SK-N-SH (cell line): ENCODE data around the gene DHRS9. TPM values are rescaled to one million over a fixed set of nuclear protein-coding genes. Genes with fewer than 3 reads are reported as not detected.

Experiments
- CTCF ChIA-PET: fragments of 300-600, 350-600 bp; formaldehyde crosslinking; extraction: SDS; loops from one replicate; lab custom pipeline; 2021; lab: Yijun Ruan, JAX
- POLR2A ChIA-PET: fragments of 350-600 bp; sonication (Branson Sonifier 250); formaldehyde crosslinking; extraction: SDS; loops from one replicate; lab custom pipeline; 2020; ENCODE audit warnings: antibody characterized with exemption, inconsistent platforms; lab: Yijun Ruan, JAX
- DNase-seq: peaks from one replicate; pipeline ENCODE4 v3.0.0; 2012
- H2AFZ ChIP-seq: fragments of 200-600 bp; sonication (generic); 2 replicates; pipeline ENCODE4 v1.8.1; 2016; ENCODE audit warnings: antibody characterized with exemption, mild to moderate bottlenecking, low read depth
- H3F3A ChIP-seq: fragments of 200-600 bp; sonication (generic); replicated peaks from 2 replicates; pipeline ENCODE3; 2016; ENCODE audit warnings: antibody characterized with exemption, mild to moderate bottlenecking; ENCODE audit not compliant: insufficient read depth
- H3K27ac ChIP-seq, 2 experiments: fragments of 200-500 bp in 1 of 2; fragments of 200-600 bp in 1 of 2; sonication (Bioruptor generic) in 1 of 2; sonication (generic), shearing (Covaris generic) in 1 of 2; 2 replicates each; pipeline versions ENCODE4 v1.5.1 to v1.6.1; 2014 to 2016; ENCODE audit warnings: low read depth in 2 of 2, inconsistent platforms in 1 of 2, low read length in 1 of 2, mild to moderate bottlenecking in 1 of 2, mixed read lengths in 1 of 2
- H3K27me3 ChIP-seq: fragments of 200-600 bp; sonication (generic), shearing (Covaris generic); 2 replicates; pipeline ENCODE4 v1.6.1; 2016; ENCODE audit warnings: mixed run types; ENCODE audit not compliant: insufficient read depth
- H3K36me3 ChIP-seq, 2 experiments: fragments of 200-500 bp in 1 of 2; fragments of 200-600 bp in 1 of 2; sonication (Bioruptor generic) in 1 of 2; sonication (generic) in 1 of 2; replicated peaks in 1 of 2; 2 replicates each; pipeline versions ENCODE3 to v1.5.1; 2014 to 2016; ENCODE audit warnings: low read length in 1 of 2, mild to moderate bottlenecking in 1 of 2; ENCODE audit not compliant: insufficient read depth in 2 of 2, control insufficient read depth in 1 of 2
- H3K4me1 ChIP-seq, 2 experiments: fragments of 200-500 bp in 1 of 2; fragments of 200-600 bp in 1 of 2; sonication (Bioruptor generic) in 1 of 2; sonication (generic), shearing (Covaris generic) in 1 of 2; 2 replicates each; pipeline versions ENCODE4 v1.5.1 to v1.6.1; 2014 to 2016; ENCODE audit warnings: low read depth in 1 of 2, low read length in 1 of 2, mixed run types in 1 of 2; ENCODE audit not compliant: insufficient read depth in 2 of 2, control insufficient read depth in 1 of 2
- H3K4me2 ChIP-seq: fragments of 200-600 bp; sonication (generic), shearing (Covaris generic); 2 replicates; pipeline ENCODE4 v1.6.1; 2017; ENCODE audit warnings: mixed run types
- H3K4me3 ChIP-seq, 2 experiments: fragments of 200-500 bp in 1 of 2; fragments of 200-600 bp in 1 of 2; sonication (Bioruptor generic) in 1 of 2; sonication (generic), shearing (Covaris generic) in 1 of 2; 2 replicates each; pipeline versions ENCODE4 v1.5.1 to v1.8.1; 2014 to 2016; ENCODE audit warnings: low read depth in 2 of 2, inconsistent platforms in 1 of 2, low read length in 1 of 2, mild to moderate bottlenecking in 1 of 2, mixed read lengths in 1 of 2, moderate library complexity in 1 of 2
- H3K79me2 ChIP-seq: fragments of 200-600 bp; sonication (generic); 2 replicates; pipeline ENCODE4 v1.8.1; 2017; ENCODE audit warnings: mild to moderate bottlenecking; ENCODE audit not compliant: insufficient read depth
- H3K9ac ChIP-seq: fragments of 200-600 bp; sonication (generic); 2 replicates; pipeline ENCODE4 v1.6.1; 2017; ENCODE audit warnings: mixed run types
- H3K9me2 ChIP-seq: fragments of 200-600 bp; sonication (generic); 2 replicates; pipeline ENCODE4 v1.6.1; 2017; ENCODE audit warnings: mixed run types
- H3K9me3 ChIP-seq: fragments of 200-600 bp; sonication (generic); 2 replicates; pipeline ENCODE4 v1.6.1; 2017; ENCODE audit warnings: mixed run types, mild to moderate bottlenecking, moderate library complexity
- H4K20me1 ChIP-seq: fragments of 200-600 bp; sonication (generic); 2 replicates; pipeline ENCODE4 v1.6.1; 2017; ENCODE audit warnings: mild to moderate bottlenecking, mixed run types; ENCODE audit not compliant: insufficient read depth
- ELF1 ChIP-seq: IDR thresholded peaks from 2 replicates; pipeline ENCODE4 v1.4.0; 2012
- FOSL2 ChIP-seq: IDR thresholded peaks from 2 replicates; pipeline ENCODE4 v1.4.0; 2012; ENCODE audit warnings: low read depth, mild to moderate bottlenecking, moderate library complexity, borderline replicate concordance
- GABPA ChIP-seq: IDR thresholded peaks from 2 replicates; pipeline ENCODE4 v1.4.0; 2012; ENCODE audit warnings: low read depth, mild to moderate bottlenecking
- IRF3 ChIP-seq: fragments of 150-350 bp; IDR thresholded peaks from 2 replicates; pipeline ENCODE4 v1.6.1; 2016; ENCODE audit warnings: mild to moderate bottlenecking, low read depth, low read length
- NRF1 ChIP-seq: IDR thresholded peaks from 2 replicates; pipeline ENCODE4 v1.6.1; 2012; ENCODE audit warnings: low read depth, mild to moderate bottlenecking, low read length
- POLR2AphosphoS5 ChIP-seq: IDR thresholded peaks from 2 replicates; pipeline ENCODE4 v1.6.1; 2012; ENCODE audit warnings: low read depth, low read length
- RAD21 ChIP-seq: IDR thresholded peaks from 2 replicates; pipeline ENCODE4 v1.6.1; 2012; ENCODE audit warnings: mild to moderate bottlenecking, low read length
- REST ChIP-seq: IDR thresholded peaks from 2 replicates; pipeline ENCODE4 v1.6.1; 2012; ENCODE audit warnings: mild to moderate bottlenecking, low read depth, low read length, moderate library complexity
- SIN3A ChIP-seq: IDR thresholded peaks from 2 replicates; pipeline ENCODE4 v1.6.1; 2012; ENCODE audit warnings: low read depth, mild to moderate bottlenecking, low read length, moderate library complexity, borderline replicate concordance
- SMC3 ChIP-seq: IDR thresholded peaks from 2 replicates; pipeline ENCODE4 v1.6.1; 2012; ENCODE audit warnings: low read depth, low read length, improper control_type of control experiment
- TAF1 ChIP-seq: IDR thresholded peaks from 2 replicates; pipeline ENCODE4 v1.6.1; 2012; ENCODE audit warnings: low read depth, mild to moderate bottlenecking, low read length, moderate library complexity, borderline replicate concordance
- USF1 ChIP-seq: IDR thresholded peaks from 2 replicates; pipeline ENCODE4 v1.4.0; 2012; ENCODE audit warnings: low read depth, borderline replicate concordance
- YY1 ChIP-seq: IDR thresholded peaks from 2 replicates; pipeline ENCODE4 v1.4.0; 2012; ENCODE audit warnings: low read depth, mild to moderate bottlenecking
- ZBTB33 ChIP-seq: IDR thresholded peaks from 2 replicates; pipeline ENCODE4 v1.4.0; 2012; ENCODE audit warnings: low read depth, borderline replicate concordance
- WGBS: methylation state at CpG from one replicate; pipeline ENCODE4 v1.1.6; 2017; ENCODE audit warnings: low lambda C conversion rate; 5-methylcytosine and 5-hydroxymethylcytosine counted together
- polyA plus RNA-seq, 3 experiments: library from polyadenylated mRNA; depleted of rRNA; stranded (reverse); fragments of >200 nt; gene quantifications; 2 replicates each; pipeline ENCODE4 v1.2.3, GENCODE V29; 2012

DHRS9 gene
- polyA plus RNA-seq, 1 of the 3 experiments (the other 2 are of a cell fraction): not detected

GRCh38 chr2:169080250-169081069 lies 11.1 kb downstream of the DHRS9 start:
- Histone ChIP-seq H3F3A (no peaks in the 10 kb centered on the region), H3K4me3 (no peak overlapping the region), H3K9me3 (no peaks in the 10 kb centered on the region), H3K4me1 (no peaks in the 10 kb centered on the region), H2AFZ (no peak overlapping the region), H3K9me2 (no peaks in the 10 kb centered on the region), H3K9ac (no peak overlapping the region), H3K79me2 (no peaks in the 10 kb centered on the region), H3K36me3 (no peaks in the 10 kb centered on the region), H4K20me1 (no peaks in the 10 kb centered on the region), H3K27ac (no peak overlapping the region), H3K4me2 (no peak overlapping the region), H3K27me3 (no peaks in the 10 kb centered on the region)
- 34% methylated on average over 2 of the region's 2 CpGs for WGBS
- TF ChIP-seq FOSL2: no peak
- no peak for TF ChIP-seq SMC3
- TF ChIP-seq YY1: no peak
- no peak for TF ChIP-seq SIN3A
- TF ChIP-seq POLR2AphosphoS5: no peak
- no peak for TF ChIP-seq ZBTB33
- TF ChIP-seq IRF3: no peak
- no peak for TF ChIP-seq TAF1
- TF ChIP-seq GABPA: no peak
- no peak for TF ChIP-seq RAD21
- no peak for TF ChIP-seq NRF1
- no peak for TF ChIP-seq USF1
- TF ChIP-seq REST: no peak
- TF ChIP-seq ELF1: no peak
- POLR2A ChIA-PET: no interaction called here
- CTCF ChIA-PET: interaction anchor here (1.1 kb wide), 1 partner anchor 29 kb away, joined by 3 read pairs; no protein-coding TSS in a partner anchor
- DNase-seq: no peak
